ENCODE results near the gene SLC49A3.

DNA sequence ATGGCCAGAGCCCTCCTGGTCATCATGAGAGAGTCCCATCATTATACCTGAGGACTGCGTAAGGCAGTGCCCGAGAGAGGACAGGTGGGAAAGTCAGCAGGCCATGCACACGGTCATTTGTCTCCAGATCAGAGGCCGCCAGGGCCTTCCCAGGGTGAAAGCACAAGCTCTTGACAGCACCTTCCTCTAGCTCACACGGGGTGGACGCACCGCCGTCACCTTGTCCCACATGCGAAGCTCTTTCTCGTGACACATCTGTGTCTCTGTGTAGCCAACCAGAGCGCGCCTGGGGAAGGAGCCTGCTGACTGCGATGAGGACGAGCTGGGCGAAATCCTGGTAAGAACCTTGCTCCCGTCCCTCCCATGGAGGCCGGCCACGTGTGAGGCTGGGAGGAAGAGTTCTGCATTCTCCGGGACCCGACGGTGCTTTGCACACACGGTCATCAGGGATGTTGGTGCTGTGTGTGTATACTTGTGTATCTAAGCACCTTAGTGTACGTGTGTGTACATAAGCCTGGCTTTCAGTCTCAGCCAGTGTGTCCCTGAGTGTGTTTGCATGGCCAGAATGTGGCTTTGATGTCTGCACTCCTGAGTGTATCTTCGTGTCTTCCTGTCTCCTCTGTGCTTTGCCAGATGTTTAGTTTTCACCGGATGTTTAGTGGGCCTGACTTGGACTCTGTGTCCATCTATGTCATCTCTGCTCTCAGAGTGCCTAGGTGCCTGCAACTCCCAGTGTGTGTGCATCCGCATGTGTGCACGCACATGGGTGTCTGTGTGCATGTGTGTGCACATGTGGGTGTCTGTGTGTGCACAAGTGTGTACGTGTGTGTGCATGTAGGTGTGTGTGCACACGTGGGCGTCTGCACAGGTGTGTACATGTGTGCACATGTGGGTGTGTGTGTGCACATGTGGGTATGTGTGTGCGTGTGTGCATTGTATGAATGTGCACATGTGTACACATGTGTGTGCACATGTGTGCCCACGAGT is 30.0 kb downstream of the SLC49A3 start:
- TF ChIP-seq, protein P1, sequence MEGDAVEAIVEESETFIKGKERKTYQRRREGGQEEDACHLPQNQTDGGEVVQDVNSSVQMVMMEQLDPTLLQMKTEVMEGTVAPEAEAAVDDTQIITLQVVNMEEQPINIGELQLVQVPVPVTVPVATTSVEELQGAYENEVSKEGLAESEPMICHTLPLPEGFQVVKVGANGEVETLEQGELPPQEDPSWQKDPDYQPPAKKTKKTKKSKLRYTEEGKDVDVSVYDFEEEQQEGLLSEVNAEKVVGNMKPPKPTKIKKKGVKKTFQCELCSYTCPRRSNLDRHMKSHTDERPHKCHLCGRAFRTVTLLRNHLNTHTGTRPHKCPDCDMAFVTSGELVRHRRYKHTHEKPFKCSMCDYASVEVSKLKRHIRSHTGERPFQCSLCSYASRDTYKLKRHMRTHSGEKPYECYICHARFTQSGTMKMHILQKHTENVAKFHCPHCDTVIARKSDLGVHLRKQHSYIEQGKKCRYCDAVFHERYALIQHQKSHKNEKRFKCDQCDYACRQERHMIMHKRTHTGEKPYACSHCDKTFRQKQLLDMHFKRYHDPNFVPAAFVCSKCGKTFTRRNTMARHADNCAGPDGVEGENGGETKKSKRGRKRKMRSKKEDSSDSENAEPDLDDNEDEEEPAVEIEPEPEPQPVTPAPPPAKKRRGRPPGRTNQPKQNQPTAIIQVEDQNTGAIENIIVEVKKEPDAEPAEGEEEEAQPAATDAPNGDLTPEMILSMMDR (IDR thresholded peaks at IDR 0.05): no peak
- no peak for TF ChIP-seq POLR2A (IDR thresholded peaks at IDR 0.05)
